ENCODE data around the gene RGS4.
"Not testable (repeated sequence)": the region's sequence is repeated elsewhere in the genome, so short reads cannot be mapped to it uniquely, and the experiment has no call there.

RGS4 gene

DNA sequence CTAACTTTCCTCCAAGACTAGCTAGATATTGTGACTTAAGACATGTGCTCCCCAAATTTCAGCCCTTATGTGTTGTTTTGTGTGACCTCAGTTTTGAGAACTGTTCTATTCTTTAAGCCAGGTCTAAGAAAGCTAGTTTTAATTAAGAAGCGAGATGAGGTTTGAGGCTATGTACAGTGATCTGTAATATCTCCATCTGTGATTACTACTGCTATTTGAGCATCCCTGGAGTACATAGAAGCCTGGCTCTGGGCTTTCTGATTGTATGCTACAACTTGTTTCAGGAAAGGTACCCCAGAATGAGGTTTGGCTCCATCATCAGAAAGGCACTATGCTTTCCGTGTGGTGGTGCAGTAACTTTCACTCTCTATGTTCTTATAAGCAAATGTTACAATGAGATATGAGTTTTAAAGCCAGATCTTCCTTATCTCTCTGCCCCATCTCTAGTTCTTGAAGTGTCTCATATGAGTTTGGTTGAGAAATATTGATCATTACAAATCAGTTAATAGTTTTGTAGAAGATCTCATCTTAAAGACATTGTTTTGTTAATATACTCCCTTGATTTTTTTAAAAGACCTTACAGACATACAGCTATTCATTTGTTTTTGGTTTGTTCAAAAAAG is 605 bp downstream of the RGS4 start:
- no peak for DNase-seq

DNA sequence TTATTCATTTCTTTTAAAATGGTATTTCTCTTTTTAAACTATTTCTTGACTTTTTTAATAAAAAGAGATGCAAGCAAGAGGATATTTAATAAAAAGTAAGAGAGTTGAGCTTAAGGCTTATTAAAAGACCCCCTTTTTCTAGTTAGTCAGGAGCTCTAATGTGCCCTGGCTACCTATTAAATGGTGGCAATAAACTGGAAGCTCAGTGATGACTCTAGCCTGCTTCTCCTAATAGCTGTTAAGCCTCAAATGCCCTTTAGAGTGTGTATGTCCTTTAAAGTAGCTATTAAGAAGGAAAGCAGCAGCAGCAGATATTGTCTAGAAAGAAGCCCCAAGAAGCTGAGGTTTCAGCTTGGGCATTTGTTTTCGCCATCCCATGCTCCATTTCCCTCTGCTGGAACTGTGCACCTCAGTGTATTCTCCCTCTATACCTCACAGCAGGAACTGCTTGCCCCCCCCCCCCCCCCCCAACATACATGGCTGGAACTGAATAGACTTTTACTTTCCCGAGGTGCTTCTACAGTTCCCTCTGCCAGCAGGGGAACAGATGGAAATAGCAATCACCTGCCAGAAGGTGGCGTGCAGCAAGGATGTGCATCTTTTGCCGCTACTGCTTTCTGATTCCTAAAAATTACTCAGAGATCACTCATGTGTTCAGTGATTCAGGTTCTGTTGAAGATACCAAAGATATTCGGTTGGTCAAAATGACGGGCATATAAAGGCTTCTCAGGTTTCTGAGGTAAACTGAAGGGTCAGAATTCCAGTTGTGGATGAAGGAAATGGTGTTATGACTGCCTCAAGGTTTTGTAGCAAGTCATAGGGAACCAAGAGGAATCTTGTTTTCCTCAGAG is 2.5 kb downstream of the RGS4 start:
- no peak for DNase-seq

GRCh38 chr1:163072658-163073057 is 3.5 kb downstream of the RGS4 start:
- no peak for DNase-seq

DNA sequence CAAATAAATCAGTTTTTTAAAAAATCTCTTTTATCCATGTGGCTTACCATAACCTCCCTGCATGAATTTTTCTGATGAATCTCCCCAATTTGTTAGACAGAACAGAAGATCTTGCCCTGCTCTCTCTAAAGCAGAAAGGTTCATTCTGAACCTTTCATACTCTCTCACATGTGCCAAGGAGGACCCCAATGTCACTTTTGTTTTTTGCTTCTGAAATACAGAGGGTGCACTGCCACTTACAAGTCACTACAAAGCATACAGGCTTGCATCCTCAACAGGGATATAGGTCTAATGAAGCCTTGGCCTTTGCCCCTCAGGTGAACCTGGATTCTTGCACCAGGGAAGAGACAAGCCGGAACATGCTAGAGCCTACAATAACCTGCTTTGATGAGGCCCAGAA is 4.8 kb downstream of the RGS4 start:
- no peak for DNase-seq

GRCh38 chr1:163074716-163075284 is 5.6 kb downstream of the RGS4 start:
- no peak for DNase-seq

GRCh38 chr1:163076044-163076443 is 6.9 kb downstream of the RGS4 start:
- no peak for DNase-seq

GRCh38 chr1:163076446-163076845 is 7.3 kb downstream of the RGS4 start:
- no peak for DNase-seq

DNA sequence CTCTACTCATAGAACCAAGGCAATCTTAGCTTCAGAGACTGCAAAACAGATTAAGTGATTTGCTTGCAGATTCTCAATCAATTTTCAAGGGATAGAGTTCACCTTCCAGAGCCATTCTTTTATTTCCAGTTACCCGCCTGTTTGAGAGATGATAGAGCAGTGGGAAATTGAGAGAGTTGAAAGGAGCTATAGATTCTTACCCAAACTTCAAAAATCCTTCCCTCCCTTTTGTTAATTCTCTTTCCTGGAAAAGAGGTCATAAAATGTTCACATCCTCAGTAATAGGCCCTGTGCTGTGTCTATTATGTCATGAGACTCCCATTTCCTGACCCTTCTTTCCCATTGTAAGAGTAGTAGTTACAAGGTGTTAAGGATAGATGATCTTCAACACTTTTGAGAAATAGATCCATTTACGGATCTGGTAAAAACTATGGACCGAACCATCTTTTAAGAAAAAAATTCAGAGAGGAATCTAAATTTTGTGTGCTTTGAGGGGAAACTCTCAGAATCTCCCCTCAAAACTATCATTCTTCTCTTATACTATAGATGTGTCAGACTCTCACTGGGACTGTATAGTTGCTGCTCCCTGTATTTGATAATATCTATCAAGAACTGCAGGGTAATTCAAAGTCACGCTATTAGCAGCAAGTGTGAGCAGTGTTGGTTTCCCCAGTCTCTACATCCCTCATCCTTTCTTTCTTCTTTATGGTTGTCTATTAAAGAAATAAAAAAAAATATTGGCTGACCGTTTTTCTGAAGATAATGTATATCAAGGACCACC is 8.0 kb downstream of the RGS4 start:
- no peak for DNase-seq

DNA sequence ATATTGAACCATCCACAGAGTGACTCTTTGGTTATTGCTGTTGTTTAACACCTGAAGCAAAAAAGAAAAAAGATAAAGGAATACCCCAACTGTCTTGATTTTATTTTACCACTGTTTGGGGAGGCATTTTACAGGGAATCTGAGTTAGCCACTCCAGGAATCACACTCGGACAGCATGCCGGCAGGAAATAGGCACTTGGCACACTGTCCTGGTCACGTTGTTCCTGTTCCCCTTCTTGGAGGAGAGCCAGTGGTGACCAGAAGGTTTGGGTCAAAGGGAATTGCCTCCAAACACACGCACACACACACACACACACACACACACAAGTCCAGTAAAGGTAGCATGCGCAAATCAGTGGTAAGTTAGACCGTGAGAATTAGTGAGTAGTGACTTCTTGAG is 13.8 kb downstream of the RGS4 start:
- DNase-seq, result no peak

DNA sequence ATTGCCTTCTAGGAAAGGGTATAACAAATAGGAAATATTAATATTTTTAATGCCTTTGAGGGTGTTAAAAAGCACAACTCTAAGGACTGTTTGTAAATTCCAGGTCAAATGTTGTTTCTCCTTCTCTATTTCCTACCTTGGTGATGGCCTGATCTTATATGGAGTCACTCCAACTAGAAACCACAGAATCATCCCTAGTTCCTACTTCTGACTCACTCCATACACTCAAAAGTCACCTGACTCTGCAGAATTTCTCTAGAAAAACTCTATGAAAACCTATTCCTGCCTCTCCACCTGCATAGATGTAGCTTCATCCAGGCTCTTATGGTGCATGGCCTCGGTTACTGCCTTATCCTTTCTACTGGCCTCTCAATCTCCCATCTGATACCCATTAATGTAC is 14.5 kb downstream of the RGS4 start:
- no peak for DNase-seq

DNA sequence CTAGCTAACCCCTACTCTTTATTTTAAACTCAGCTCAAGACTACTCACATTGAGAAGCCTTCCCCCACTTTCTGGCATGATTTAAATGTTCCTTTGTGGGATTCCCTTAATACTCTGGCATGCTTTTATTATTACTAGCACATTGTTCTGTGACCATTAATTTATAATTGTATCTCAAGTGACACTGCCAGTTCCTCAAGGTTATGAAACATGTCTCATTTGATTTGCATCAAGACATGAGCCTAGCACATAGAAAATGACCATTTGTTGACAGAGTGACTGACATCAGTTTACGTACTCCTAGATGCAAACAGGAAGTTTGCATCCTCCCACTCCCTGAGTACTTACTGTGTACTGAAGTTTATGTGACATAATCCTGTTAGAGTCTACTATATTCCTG is 15.2 kb downstream of the RGS4 start:
- no peak for DNase-seq

DNA sequence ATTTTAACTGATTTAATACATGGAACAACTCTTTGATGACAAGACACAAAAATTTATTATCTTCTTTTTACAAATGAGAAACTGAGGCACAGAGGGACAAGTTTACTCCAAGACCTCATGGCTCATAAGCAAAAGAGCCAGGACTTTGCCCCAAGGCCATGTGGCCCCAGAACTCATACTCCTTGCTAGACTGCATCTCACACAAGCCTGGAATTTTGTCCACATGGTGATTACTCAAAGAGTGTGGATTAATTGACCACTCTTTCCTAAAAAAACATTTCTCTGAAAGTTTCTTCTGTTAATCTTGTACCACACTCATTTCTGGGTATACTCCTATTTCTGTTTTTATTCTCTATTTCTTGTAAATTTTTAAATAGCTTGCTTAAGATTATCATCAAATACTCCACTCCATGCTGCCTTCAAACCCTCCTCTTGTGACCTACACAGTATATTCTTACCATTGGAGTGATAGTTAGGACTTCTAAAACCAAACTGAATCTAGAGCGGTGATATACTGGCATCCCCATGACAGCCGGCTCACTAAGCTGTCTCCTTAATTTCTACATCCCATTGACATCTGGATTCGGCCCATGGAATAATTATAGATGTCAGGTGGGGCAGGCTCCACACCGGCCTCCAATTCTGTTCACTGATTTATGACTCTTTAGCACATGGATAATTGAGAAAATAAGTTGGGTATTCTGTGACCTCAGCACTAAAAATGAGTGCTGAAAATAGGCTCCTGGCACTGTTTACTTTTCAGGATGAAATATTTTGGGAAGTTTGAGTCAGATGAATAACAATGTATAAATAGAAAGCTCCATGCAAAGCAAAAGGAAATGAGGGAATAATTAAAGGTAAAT is 16.1 kb downstream of the RGS4 start:
- no peak for DNase-seq

GRCh38 chr1:163085904-163086268 is 16.7 kb downstream of the RGS4 start:
- no peak for DNase-seq

- DNase-seq, result not testable (repeated sequence)
Measured at GRCh38 chr1:163089117-163089516, 20.0 kb downstream of the RGS4 start.

DNA sequence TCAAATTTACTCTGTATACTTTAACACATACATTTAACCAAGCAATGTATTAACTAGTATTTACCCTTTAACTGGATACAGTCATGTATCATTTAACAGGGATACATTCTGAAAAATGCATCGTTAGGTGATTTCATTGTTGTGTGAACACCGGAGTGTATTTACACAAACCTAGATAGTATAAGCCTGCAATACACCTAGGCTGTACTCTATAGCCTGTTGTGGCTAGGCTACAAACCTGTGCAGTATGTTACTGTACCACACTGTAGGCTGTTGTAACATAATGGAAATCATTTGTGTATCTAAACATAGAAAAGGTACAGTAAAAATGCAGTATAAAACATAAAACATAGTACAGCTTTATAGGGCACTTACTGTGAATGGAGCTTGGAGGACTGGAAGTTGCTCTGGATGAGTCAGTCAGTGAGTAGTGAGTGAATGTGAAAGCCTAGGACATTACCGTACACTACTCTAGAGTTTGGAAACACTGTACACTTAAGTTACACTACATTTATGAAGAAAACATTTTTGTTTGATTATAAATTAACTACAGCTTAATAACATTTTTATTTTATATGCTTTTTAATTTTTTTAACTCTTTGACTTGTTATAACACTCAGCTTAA is 21.3 kb downstream of the RGS4 start:
- DNase-seq, result no peak

DNA sequence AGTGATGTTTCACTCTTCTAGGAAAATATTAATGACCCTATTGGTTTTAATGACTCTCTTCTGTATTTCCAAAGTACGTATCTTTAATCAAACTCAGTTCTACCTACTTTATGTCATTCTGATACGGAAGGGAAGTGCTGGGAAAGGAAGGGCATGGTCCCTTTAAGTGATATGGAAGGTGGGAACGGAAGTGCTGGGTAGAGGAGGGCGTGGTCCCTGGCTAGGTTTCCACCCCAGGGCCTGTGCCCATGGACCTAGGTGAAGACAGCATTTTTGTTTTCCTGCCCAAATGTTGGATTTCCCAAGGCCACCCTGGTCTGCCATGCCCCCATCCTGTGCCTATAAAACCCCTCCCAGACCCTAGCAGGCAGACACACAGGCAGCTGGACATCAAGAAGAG is 24.0 kb downstream of the RGS4 start:
- DNase-seq, result no peak

- no peak for DNase-seq
Measured at GRCh38 chr1:163093579-163093978, 24.4 kb downstream of the RGS4 start.

DNA sequence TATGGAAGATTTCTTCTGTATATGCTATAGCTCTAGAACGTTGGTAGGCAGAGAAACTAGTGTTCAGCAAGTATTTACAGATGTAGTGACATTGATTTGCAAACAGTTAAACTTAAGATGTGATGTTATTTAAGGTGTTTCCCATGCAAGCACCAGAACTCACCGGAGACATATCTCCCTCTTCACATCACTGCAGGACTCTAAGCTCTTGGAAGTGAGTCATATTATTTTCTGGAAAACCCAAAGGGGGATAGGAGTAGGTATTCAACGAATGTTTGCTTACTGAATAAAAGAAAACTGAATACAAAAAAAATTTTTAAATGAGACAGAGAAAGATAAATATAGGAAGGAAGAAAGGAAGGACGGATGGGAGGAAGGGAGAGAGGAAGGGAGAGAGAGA is 25.0 kb downstream of the RGS4 start:
- DNase-seq, result no peak

DNA sequence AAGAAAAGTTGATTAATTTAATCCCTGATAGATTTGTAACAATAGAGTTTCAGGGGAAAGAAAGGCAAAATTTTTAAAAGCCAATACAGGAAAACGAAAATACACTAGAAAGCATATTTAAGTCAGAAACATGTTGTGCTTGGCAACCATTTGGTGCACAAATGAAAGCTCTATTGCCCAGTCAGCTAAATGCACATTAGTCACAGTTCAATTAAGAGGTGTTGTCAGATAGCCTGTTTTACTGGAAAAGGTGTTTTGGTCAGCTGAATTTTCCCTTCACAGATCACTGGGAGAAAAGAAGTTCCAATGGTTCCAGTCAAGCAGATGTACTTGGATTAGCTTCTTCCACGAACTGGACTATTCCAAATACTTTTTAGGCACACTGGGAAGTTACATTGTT is 25.4 kb downstream of the RGS4 start:
- no peak for DNase-seq

DNA sequence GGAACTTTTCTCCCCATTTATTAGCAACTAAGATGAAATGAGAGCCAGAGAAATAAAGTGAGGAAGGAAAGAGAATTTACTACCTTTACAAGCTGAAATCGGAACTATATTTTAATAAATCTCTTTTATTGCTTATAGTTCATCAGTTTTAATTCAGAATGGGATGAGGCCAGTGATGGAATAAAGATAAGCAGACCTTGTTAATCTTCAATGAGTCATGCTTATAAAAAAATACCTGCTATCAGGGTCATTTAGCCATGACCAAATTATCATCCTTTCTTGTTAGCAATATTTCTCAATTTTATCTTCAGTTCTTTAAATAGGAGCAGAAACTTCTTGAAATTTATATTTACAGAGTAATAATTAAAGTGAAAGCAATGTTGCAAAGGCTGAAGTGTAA is 26.1 kb downstream of the RGS4 start:
- no peak for DNase-seq

DNA sequence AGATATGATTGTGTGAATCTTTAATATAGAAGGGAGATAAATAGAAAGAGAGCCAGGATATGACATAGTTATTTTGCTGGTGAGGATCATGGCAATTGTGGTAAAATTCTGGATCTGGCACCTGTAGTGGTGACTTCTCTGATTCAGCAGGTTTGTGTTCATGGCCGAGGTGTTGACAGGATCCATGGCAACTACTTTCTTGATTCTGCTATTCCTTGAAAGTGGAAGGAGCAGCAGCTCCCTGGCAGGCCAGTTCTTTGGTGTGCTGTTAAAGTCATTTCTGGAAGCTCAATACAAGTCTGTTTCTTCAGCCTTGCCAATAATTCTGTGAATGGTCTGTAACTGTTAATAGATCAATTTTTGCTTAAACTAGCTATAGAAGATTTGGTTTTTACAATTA is 33.4 kb downstream of the RGS4 start:
- DNase-seq, result no peak
